ENCODE results near the gene LYG2. TPM values are rescaled to one million over a fixed set of nuclear protein-coding genes. Genes with fewer than 3 reads are reported as not detected.
"Not testable (repeated sequence)": the region's sequence is repeated elsewhere in the genome, so short reads cannot be mapped to it uniquely, and the experiment has no call there.

Gene LYG2
- total RNA-seq, 4 donors from 2014 or later = not detected

- no peak for DNase-seq
- H3K4me1 ChIP-seq = no peaks in the 10 kb centered on the region
- H3K27ac ChIP-seq = no peak overlapping the region
- no peaks in the 10 kb centered on the region for H3K36me3 ChIP-seq
- no peaks in the 10 kb centered on the region for H3K27me3 ChIP-seq
- TF ChIP-seq CTCF (IDR thresholded peaks at IDR 0.05) = no peak
- no peak for TF ChIP-seq POLR2A (IDR thresholded peaks at IDR 0.05)
- no peak overlapping the region for H3K4me3 ChIP-seq
- no peaks in the 10 kb centered on the region for H3K9me3 ChIP-seq
- intact Hi-C loops (cut with DNase I; ENCODE audit: low total_unique reads) = no loop called here
Measured at GRCh38 chr2:99201959-99202678, 53.3 kb downstream of the LYG2 start.

- H3K36me3 ChIP-seq = no peaks in the 10 kb centered on the region
- intact Hi-C loops (cut with DNase I; ENCODE audit: low total_unique reads) = no loop called here
Measured at GRCh38 chr2:99200076-99200800, 55.2 kb downstream of the LYG2 start.

GRCh38 chr2:99198103-99198841, 57.2 kb downstream of the LYG2 start:
- no peaks in the 10 kb centered on the region for H3K27me3 ChIP-seq
- H3K36me3 ChIP-seq = no peaks in the 10 kb centered on the region
- no peak for DNase-seq
- intact Hi-C loops (cut with DNase I; ENCODE audit: low total_unique reads) = no loop called here
- H3K4me3 ChIP-seq = no peak overlapping the region
- TF ChIP-seq POLR2A (IDR thresholded peaks at IDR 0.05) (no peak), CTCF (IDR thresholded peaks at IDR 0.05) (no peak)
- H3K4me1 ChIP-seq = no peaks in the 10 kb centered on the region
- H3K27ac ChIP-seq = no peak overlapping the region
- no peaks in the 10 kb centered on the region for H3K9me3 ChIP-seq

More at GRCh38 chr2:99200076-99200800, 55.2 kb downstream of the LYG2 start:
- Histone ChIP-seq H3K27me3 (no peaks in the 10 kb centered on the region), H3K4me3 (no peak overlapping the region), H3K9me3 (no peaks in the 10 kb centered on the region), H3K4me1 (no peaks in the 10 kb centered on the region), H3K27ac (no peak overlapping the region)
- no peak for TF ChIP-seq POLR2A (IDR thresholded peaks at IDR 0.05)
- TF ChIP-seq CTCF (IDR thresholded peaks at IDR 0.05) = no peak
- no peak for DNase-seq

GRCh38 chr2:99192364-99192763, 63.1 kb downstream of the LYG2 start:
- H3K4me1 ChIP-seq; H3K36me3 ChIP-seq; intact Hi-C loops (cut with DNase I; ENCODE audit: low total_unique reads): not testable (repeated sequence)

More at GRCh38 chr2:99192364-99192763, 63.1 kb downstream of the LYG2 start:
- not testable (repeated sequence) for H3K27me3 ChIP-seq, DNase-seq, H3K27ac ChIP-seq, H3K9me3 ChIP-seq, H3K4me3 ChIP-seq

Small RNA genes lying within 50 kb of the gene (small RNA-seq; reads per million reads assigned to genes)
- not detected for gene AC092587.1

Other genes starting within 250 kb of the LYG2 start
- 1 to 10 TPM in 2 of 4 donors, not detected in 2; 1.6 to 2.8 TPM for gene C2orf15, start 114.0 kb downstream of the LYG2 start, total RNA-seq
- 10 to 100 TPM in 3 of 4 donors, 1 to 10 TPM in 1; 5.9 to 22.5 (median 16.2) TPM for gene TSGA10, start 100.7 kb downstream of the LYG2 start, total RNA-seq
- 100 to 1,000 TPM in 1 of 4 donors, 10 to 100 TPM in 2, 1 to 10 TPM in 1; 6.8 to 140 (median 11.0) TPM for gene LIPT1, start 100.7 kb downstream of the LYG2 start, total RNA-seq
- 10 to 100 TPM in 3 of 4 donors, 1 to 10 TPM in 1; 6.2 to 41.0 (median 22.7) TPM for gene MITD1, start 74.6 kb downstream of the LYG2 start, total RNA-seq
- gene MRPL30, start 74.5 kb downstream of the LYG2 start, total RNA-seq = 10 to 100 TPM; 27.2 to 47.7 (median 28.8) TPM
- gene LYG1, start 45.5 kb upstream of the LYG2 start, total RNA-seq = 1 to 10 TPM in 2 of 4 donors, under 1 TPM in 2; 0.29 to 3.0 (median 1.1) TPM
- 10 to 100 TPM; 31.8 to 75.8 (median 36.2) TPM for gene TXNDC9, start 80.7 kb upstream of the LYG2 start, total RNA-seq
- 10 to 100 TPM; 21.4 to 83.5 (median 33.5) TPM for gene EIF5B, start 81.7 kb upstream of the LYG2 start, total RNA-seq
- gene REV1, start 234.4 kb upstream of the LYG2 start, total RNA-seq = 100 to 1,000 TPM in 1 of 4 donors, 10 to 100 TPM in 3; 20.7 to 132 (median 65.4) TPM